ENCODE measurements around the gene ZNF80. TPM values are rescaled to one million over a fixed set of nuclear protein-coding genes. Genes with fewer than 3 reads are reported as not detected.

ZNF80 gene
- total RNA-seq, 1 donor from 2014 or later = not detected

GRCh38 chr3:114274929-114275328, 37.6 kb upstream of the ZNF80 start:
- H2AFZ ChIP-seq (replicated peaks) = no peak overlapping the region
- H3K27ac Mint-ChIP-seq = no peak overlapping the region
- H3K9me3 Mint-ChIP-seq = peaks cover 23% of the 10 kb centered on the region
- no peak for TF ChIP-seq CTCF (IDR thresholded peaks at IDR 0.05)
- no peak for TF ChIP-seq EZH2phosphoT487 (IDR thresholded peaks at IDR 0.05)
- H3K9ac ChIP-seq = no peak overlapping the region
- H3K36me3 Mint-ChIP-seq = no peaks in the 10 kb centered on the region
- no peak overlapping the region for H3K4me3 Mint-ChIP-seq
- no peaks in the 10 kb centered on the region for H3F3A ChIP-seq (ENCODE audit: low read depth)
- no peak overlapping the region for H3K4me2 ChIP-seq
- no peaks in the 10 kb centered on the region for H4K20me1 ChIP-seq (ENCODE audit: low read depth)
- H3K4me1 ChIP-seq = no peaks in the 10 kb centered on the region
- H3K9me3 ChIP-seq (ENCODE audit: low read depth) = no peaks in the 10 kb centered on the region
- H3K27me3 ChIP-seq = no peaks in the 10 kb centered on the region
- DNase-seq (ENCODE audit: low spot score) = no peak
- no peaks in the 10 kb centered on the region for H3K79me2 ChIP-seq (ENCODE audit: low read depth)
- no peaks in the 10 kb centered on the region for H3K36me3 ChIP-seq
- H3K4me3 ChIP-seq = no peak overlapping the region
- H3K27me3 Mint-ChIP-seq (ENCODE audit: insufficient read depth, low read depth) = peaks cover 7% of the 10 kb centered on the region
- no peak overlapping the region for H3K27ac ChIP-seq
- H3K4me1 Mint-ChIP-seq = no peaks in the 10 kb centered on the region

- TF ChIP-seq EZH2 (IDR thresholded peaks at IDR 0.05) = no peak
- no peak for TF ChIP-seq CTCF (IDR thresholded peaks at IDR 0.05)
- no peak for TF ChIP-seq EZH2phosphoT487 (IDR thresholded peaks at IDR 0.05)
- no peaks in the 10 kb centered on the region for H3K4me1 ChIP-seq
- DNase-seq (ENCODE audit: low spot score) = no peak
- peaks cover 4% of the 10 kb centered on the region for H3K9me3 ChIP-seq (ENCODE audit: low read depth)
- no peaks in the 10 kb centered on the region for H3K27me3 ChIP-seq
- Mint-ChIP-seq H3K9me3 (peaks cover 28% of the 10 kb centered on the region), H3K27ac (no peak overlapping the region), H3K27me3 (ENCODE audit: insufficient read depth, low read depth) (peaks cover 7% of the 10 kb centered on the region), H3K36me3 (no peaks in the 10 kb centered on the region), H3K4me3 (no peak overlapping the region), H3K4me1 (no peaks in the 10 kb centered on the region)
- no peak overlapping the region for H3K27ac ChIP-seq
- H3K9ac ChIP-seq = no peak overlapping the region
- H3K4me2 ChIP-seq = no peak overlapping the region
- H3K4me3 ChIP-seq = no peak overlapping the region
- H4K20me1 ChIP-seq (ENCODE audit: low read depth) = no peaks in the 10 kb centered on the region
- no peaks in the 10 kb centered on the region for H3K36me3 ChIP-seq
- H2AFZ ChIP-seq (replicated peaks) = no peak overlapping the region
- no peaks in the 10 kb centered on the region for H3F3A ChIP-seq (ENCODE audit: low read depth)
- H3K79me2 ChIP-seq (ENCODE audit: low read depth) = no peaks in the 10 kb centered on the region
Observed at GRCh38 chr3:114272271-114272670, 34.9 kb upstream of the ZNF80 start.

- Mint-ChIP-seq H3K4me1 (no peaks in the 10 kb centered on the region), H3K36me3 (no peaks in the 10 kb centered on the region), H3K9me3 (peaks cover 27% of the 10 kb centered on the region), H3K4me3 (no peak overlapping the region), H3K27me3 (ENCODE audit: insufficient read depth, low read depth) (peaks cover 4% of the 10 kb centered on the region), H3K27ac (no peak overlapping the region)
- peaks cover 7% of the 10 kb centered on the region for H3K9me3 ChIP-seq (ENCODE audit: low read depth)
- no peaks in the 10 kb centered on the region for H3K36me3 ChIP-seq
- H2AFZ ChIP-seq (replicated peaks) = no peak overlapping the region
- no peaks in the 10 kb centered on the region for H3F3A ChIP-seq (ENCODE audit: low read depth)
- H3K4me3 ChIP-seq = no peak overlapping the region
- H3K9ac ChIP-seq = no peak overlapping the region
- no peaks in the 10 kb centered on the region for H3K79me2 ChIP-seq (ENCODE audit: low read depth)
- no peaks in the 10 kb centered on the region for H3K27me3 ChIP-seq
- H3K27ac ChIP-seq = no peak overlapping the region
- H3K4me1 ChIP-seq = no peaks in the 10 kb centered on the region
- H4K20me1 ChIP-seq (ENCODE audit: low read depth) = no peaks in the 10 kb centered on the region
- TF ChIP-seq CTCF (IDR thresholded peaks at IDR 0.05) (no peak), EZH2 (IDR thresholded peaks at IDR 0.05) (no peak)
- no peak for DNase-seq (ENCODE audit: low spot score)
- no peak overlapping the region for H3K4me2 ChIP-seq
Observed at GRCh38 chr3:114270019-114270418, 32.6 kb upstream of the ZNF80 start.

- no peak overlapping the region for H2AFZ ChIP-seq (replicated peaks)
- H3K27me3 ChIP-seq = no peaks in the 10 kb centered on the region
- H3K36me3 ChIP-seq = no peaks in the 10 kb centered on the region
- Mint-ChIP-seq H3K4me1 (no peaks in the 10 kb centered on the region), H3K27me3 (ENCODE audit: insufficient read depth, low read depth) (no peaks in the 10 kb centered on the region), H3K36me3 (no peaks in the 10 kb centered on the region), H3K9me3 (peaks cover 21% of the 10 kb centered on the region), H3K4me3 (no peak overlapping the region), H3K27ac (no peak overlapping the region)
- H3K27ac ChIP-seq = no peak overlapping the region
- no peak overlapping the region for H3K4me3 ChIP-seq
- H4K20me1 ChIP-seq (ENCODE audit: low read depth) = no peaks in the 10 kb centered on the region
- peaks cover under 1% of the 10 kb centered on the region for H3K9me3 ChIP-seq (ENCODE audit: low read depth)
- H3K79me2 ChIP-seq (ENCODE audit: low read depth) = no peaks in the 10 kb centered on the region
- TF ChIP-seq EZH2 (IDR thresholded peaks at IDR 0.05) = no peak
- TF ChIP-seq EZH2phosphoT487 (IDR thresholded peaks at IDR 0.05) = no peak
- no peak for TF ChIP-seq CTCF (IDR thresholded peaks at IDR 0.05)
- no peaks in the 10 kb centered on the region for H3F3A ChIP-seq (ENCODE audit: low read depth)
- DNase-seq (ENCODE audit: low spot score) = no peak
- no peak overlapping the region for H3K9ac ChIP-seq
- H3K4me1 ChIP-seq = no peaks in the 10 kb centered on the region
- H3K4me2 ChIP-seq = no peak overlapping the region
Observed at GRCh38 chr3:114260152-114260551, 22.8 kb upstream of the ZNF80 start.

Measured in neural progenitor cell (in vitro differentiated cells).